ES-I3 (cell line): ENCODE measurements around the gene IGF2BP1.
"Not testable (repeated sequence)": the region's sequence is repeated elsewhere in the genome, so short reads cannot be mapped to it uniquely, and the experiment has no call there.

Experiments
- H3K36me3 ChIP-seq: 2 replicates; pipeline ENCODE4 v1.6.1; 2013; ENCODE audit warnings: mild to moderate bottlenecking, low read length, control low read depth, moderate library complexity; ENCODE audit not compliant: insufficient read depth
- H3K4me1 ChIP-seq: 2 replicates; pipeline ENCODE4 v1.6.1; 2013; ENCODE audit warnings: mild to moderate bottlenecking, control low read depth, low read length; ENCODE audit not compliant: insufficient read depth
- H3K9ac ChIP-seq: 2 replicates; pipeline ENCODE4 v1.6.1; 2013; ENCODE audit warnings: low read depth, mild to moderate bottlenecking, low read length, moderate library complexity
- H3K9me3 ChIP-seq: 2 replicates; pipeline ENCODE4 v1.6.1; 2013; ENCODE audit warnings: mild to moderate bottlenecking, low read length, moderate library complexity; ENCODE audit not compliant: control insufficient read depth, insufficient read depth

Gene IGF2BP1

GRCh38 chr17:49103360-49103759 lies 106.2 kb downstream of the IGF2BP1 start:
- not testable (repeated sequence) for H3K9me3 ChIP-seq, H3K36me3 ChIP-seq, H3K9ac ChIP-seq
- peaks cover 25% of the 10 kb centered on the region for H3K4me1 ChIP-seq

GRCh38 chr17:49104511-49105074 lies 107.4 kb downstream of the IGF2BP1 start:
- H3K9ac ChIP-seq, result no peak overlapping the region
- H3K4me1 ChIP-seq, result peaks cover 37% of the 10 kb centered on the region
- no peaks in the 10 kb centered on the region for H3K9me3 ChIP-seq
- H3K36me3 ChIP-seq, result no peaks in the 10 kb centered on the region
